ENCODE measurements around the gene SOX12.

SOX12 gene

GRCh38 chr20:325045-325888 lies at the start of gene SOX12:
TSS of gene SOX12 (plus strand) at chr20:325552. CDS start at chr20:325925, 373 bp downstream.
- peak; percentile 96 for DNase-seq (ENCODE audit: low read depth)

- DNase-seq (ENCODE audit: low read depth): no peak
Observed at GRCh38 chr20:275791-276190, 49.6 kb upstream of the SOX12 start.

- DNase-seq (ENCODE audit: low read depth): no peak
Observed at GRCh38 chr20:276620-277495, 48.5 kb upstream of the SOX12 start.

GRCh38 chr20:277496-277781 lies 47.9 kb upstream of the SOX12 start:
- no peak for DNase-seq (ENCODE audit: low read depth)

- no peak for DNase-seq (ENCODE audit: low read depth)
Observed at GRCh38 chr20:278181-278580, 47.2 kb upstream of the SOX12 start.

GRCh38 chr20:278607-279571 lies 46.5 kb upstream of the SOX12 start:
- no peak for DNase-seq (ENCODE audit: low read depth)

GRCh38 chr20:284172-284571 lies 41.2 kb upstream of the SOX12 start:
- no peak for DNase-seq (ENCODE audit: low read depth)

GRCh38 chr20:286508-286907 lies 38.8 kb upstream of the SOX12 start:
- no peak for DNase-seq (ENCODE audit: low read depth)

GRCh38 chr20:288956-289692 lies 36.2 kb upstream of the SOX12 start:
- DNase-seq (ENCODE audit: low read depth): no peak

- no peak for DNase-seq (ENCODE audit: low read depth)
Observed at GRCh38 chr20:289693-290083, 35.7 kb upstream of the SOX12 start.

- peak; percentile 72 for DNase-seq (ENCODE audit: low read depth)
Observed at GRCh38 chr20:290084-290831, 35.1 kb upstream of the SOX12 start, which contains the start of gene C20orf96. TSS of gene C20orf96 (minus strand) at chr20:290750. CDS start at chr20:290610, 140 bp downstream.

GRCh38 chr20:294602-295001 lies 30.8 kb upstream of the SOX12 start:
- DNase-seq (ENCODE audit: low read depth): no peak

GRCh38 chr20:295804-296203 lies 29.5 kb upstream of the SOX12 start:
- no peak for DNase-seq (ENCODE audit: low read depth)

GRCh38 chr20:297098-297924 lies 28.0 kb upstream of the SOX12 start, which contains the start of gene ZCCHC3:
TSS of gene ZCCHC3 (plus strand) at chr20:297570. CDS start at chr20:297587, 17 bp downstream.
- peak; percentile 72 for DNase-seq (ENCODE audit: low read depth)

GRCh38 chr20:297925-298775 lies 27.2 kb upstream of the SOX12 start:
- peak; percentile 15 for DNase-seq (ENCODE audit: low read depth)

GRCh38 chr20:298776-299391 lies 26.5 kb upstream of the SOX12 start:
- DNase-seq (ENCODE audit: low read depth): no peak

- DNase-seq (ENCODE audit: low read depth): no peak
Observed at GRCh38 chr20:300345-300990, 24.9 kb upstream of the SOX12 start.

All from stimulated activated CD8-positive, alpha-beta memory T cell treated with anti-CD3 and anti-CD28 coated beads, Interleukin-12 subunit alpha, Interleukin-12 subunit beta, amount 100 ng/mL, for 4 hours (primary cell).